Activated T-cell treated with anti-CD3 and anti-CD28 coated beads, Interleukin-2, amount 50 U/mL, for 24 hours (primary cell): ENCODE measurements around the gene LAMA3.

Source experiments
- DNase-seq: peaks from one replicate; pipeline ENCODE4 v3.0.0-alpha.2; 2020
- H3K27ac Mint-ChIP-seq: 2 replicates; pipeline ENCODE4 v1.8.0; 2020; ENCODE audit warnings: mild to moderate bottlenecking, mixed read lengths
- H3K27me3 Mint-ChIP-seq: 2 replicates; pipeline ENCODE4 v1.8.0; 2020; ENCODE audit warnings: mixed read lengths
- H3K36me3 Mint-ChIP-seq: 2 replicates; pipeline ENCODE4 v1.8.0; 2020; ENCODE audit warnings: low read depth, mixed read lengths
- H3K4me1 Mint-ChIP-seq: 2 replicates; pipeline ENCODE4 v1.8.0; 2020; ENCODE audit warnings: low read depth, mixed read lengths
- H3K4me3 Mint-ChIP-seq: 2 replicates; pipeline ENCODE4 v1.8.0; 2020; ENCODE audit warnings: mild to moderate bottlenecking, moderate library complexity, mixed read lengths
- H3K9me3 Mint-ChIP-seq: 2 replicates; pipeline ENCODE4 v1.8.0; 2020; ENCODE audit warnings: mixed read lengths

The LAMA3 gene

GRCh38 chr18:23852236-23853045, 163.2 kb downstream of the LAMA3 start:
- H3K4me1 Mint-ChIP-seq = peaks cover 8% of the 10 kb centered on the region
- no peaks in the 10 kb centered on the region for H3K36me3 Mint-ChIP-seq
- H3K27ac Mint-ChIP-seq = peak overlapping the region; percentile 13
- H3K4me3 Mint-ChIP-seq = no peak overlapping the region
- DNase-seq = no peak
- no peaks in the 10 kb centered on the region for H3K9me3 Mint-ChIP-seq
- H3K27me3 Mint-ChIP-seq = no peaks in the 10 kb centered on the region

- Mint-ChIP-seq H3K4me1 (peaks cover 8% of the 10 kb centered on the region), H3K4me3 (no peak overlapping the region), H3K36me3 (no peaks in the 10 kb centered on the region), H3K27me3 (no peaks in the 10 kb centered on the region), H3K9me3 (no peaks in the 10 kb centered on the region), H3K27ac (no peak overlapping the region)
- no peak for DNase-seq
These were observed 164.4 kb downstream of the LAMA3 start for GRCh38 chr18:23853448-23854195.

GRCh38 chr18:23855721-23856120, 166.5 kb downstream of the LAMA3 start:
- no peak for DNase-seq
- H3K9me3 Mint-ChIP-seq = no peaks in the 10 kb centered on the region
- H3K27ac Mint-ChIP-seq = no peak overlapping the region
- H3K4me3 Mint-ChIP-seq = no peak overlapping the region
- no peaks in the 10 kb centered on the region for H3K27me3 Mint-ChIP-seq
- H3K4me1 Mint-ChIP-seq = peaks cover 11% of the 10 kb centered on the region
- H3K36me3 Mint-ChIP-seq = no peaks in the 10 kb centered on the region

GRCh38 chr18:23856466-23857163, 167.4 kb downstream of the LAMA3 start:
- Mint-ChIP-seq H3K36me3 (no peaks in the 10 kb centered on the region), H3K9me3 (no peaks in the 10 kb centered on the region), H3K4me1 (peaks cover 13% of the 10 kb centered on the region), H3K27me3 (no peaks in the 10 kb centered on the region), H3K4me3 (no peak overlapping the region), H3K27ac (no peak overlapping the region)
- no peak for DNase-seq

GRCh38 chr18:23857164-23857552, 167.9 kb downstream of the LAMA3 start:
- no peak overlapping the region for H3K27ac Mint-ChIP-seq
- no peaks in the 10 kb centered on the region for H3K9me3 Mint-ChIP-seq
- peaks cover 17% of the 10 kb centered on the region for H3K4me1 Mint-ChIP-seq
- no peaks in the 10 kb centered on the region for H3K36me3 Mint-ChIP-seq
- H3K4me3 Mint-ChIP-seq = no peak overlapping the region
- DNase-seq = no peak
- H3K27me3 Mint-ChIP-seq = no peaks in the 10 kb centered on the region

GRCh38 chr18:23857756-23858155, 168.5 kb downstream of the LAMA3 start:
- Mint-ChIP-seq H3K9me3 (no peaks in the 10 kb centered on the region), H3K27me3 (no peaks in the 10 kb centered on the region)

GRCh38 chr18:23859466-23860336, 170.4 kb downstream of the LAMA3 start:
- Mint-ChIP-seq H3K4me1 (peaks cover 26% of the 10 kb centered on the region), H3K27ac (no peak overlapping the region), H3K27me3 (no peaks in the 10 kb centered on the region), H3K4me3 (no peak overlapping the region), H3K9me3 (peaks cover 4% of the 10 kb centered on the region), H3K36me3 (no peaks in the 10 kb centered on the region)
- no peak for DNase-seq

More at GRCh38 chr18:23857756-23858155, 168.5 kb downstream of the LAMA3 start:
- no peak for DNase-seq
- peaks cover 17% of the 10 kb centered on the region for H3K4me1 Mint-ChIP-seq
- H3K36me3 Mint-ChIP-seq = no peaks in the 10 kb centered on the region
- no peak overlapping the region for H3K27ac Mint-ChIP-seq
- H3K4me3 Mint-ChIP-seq = no peak overlapping the region

- Mint-ChIP-seq H3K4me3 (no peak overlapping the region), H3K36me3 (no peaks in the 10 kb centered on the region), H3K4me1 (peaks cover 42% of the 10 kb centered on the region), H3K9me3 (peaks cover 4% of the 10 kb centered on the region), H3K27me3 (no peaks in the 10 kb centered on the region), H3K27ac (no peak overlapping the region)
- no peak for DNase-seq
These were observed 172.1 kb downstream of the LAMA3 start for GRCh38 chr18:23861326-23861725.

- Mint-ChIP-seq H3K4me1 (peaks cover 44% of the 10 kb centered on the region), H3K36me3 (no peaks in the 10 kb centered on the region), H3K27ac (peak overlapping the region; percentile 35), H3K4me3 (no peak overlapping the region), H3K9me3 (peaks cover 4% of the 10 kb centered on the region), H3K27me3 (no peaks in the 10 kb centered on the region)
- no peak for DNase-seq
These were observed 172.7 kb downstream of the LAMA3 start for GRCh38 chr18:23861805-23862470.

- peak overlapping the region; percentile 84 for H3K27ac Mint-ChIP-seq
- no peak for DNase-seq
- no peaks in the 10 kb centered on the region for H3K36me3 Mint-ChIP-seq
- no peak overlapping the region for H3K4me3 Mint-ChIP-seq
- H3K9me3 Mint-ChIP-seq = peaks cover 4% of the 10 kb centered on the region
- H3K27me3 Mint-ChIP-seq = no peaks in the 10 kb centered on the region
- H3K4me1 Mint-ChIP-seq = peaks cover 52% of the 10 kb centered on the region
These were observed 175.4 kb downstream of the LAMA3 start for GRCh38 chr18:23864624-23865023.

GRCh38 chr18:23867006-23867405, 177.8 kb downstream of the LAMA3 start:
- no peak overlapping the region for H3K4me3 Mint-ChIP-seq
- peaks cover 4% of the 10 kb centered on the region for H3K9me3 Mint-ChIP-seq
- peaks cover 57% of the 10 kb centered on the region for H3K4me1 Mint-ChIP-seq
- no peak for DNase-seq
- no peaks in the 10 kb centered on the region for H3K36me3 Mint-ChIP-seq
- no peak overlapping the region for H3K27ac Mint-ChIP-seq
- H3K27me3 Mint-ChIP-seq = no peaks in the 10 kb centered on the region

GRCh38 chr18:23868136-23868785, 179.0 kb downstream of the LAMA3 start:
- Mint-ChIP-seq H3K27ac (no peak overlapping the region), H3K4me3 (no peak overlapping the region), H3K4me1 (peaks cover 60% of the 10 kb centered on the region), H3K27me3 (no peaks in the 10 kb centered on the region), H3K36me3 (no peaks in the 10 kb centered on the region), H3K9me3 (peaks cover 4% of the 10 kb centered on the region)
- DNase-seq = no peak

- no peaks in the 10 kb centered on the region for H3K27me3 Mint-ChIP-seq
- peaks cover 41% of the 10 kb centered on the region for H3K4me1 Mint-ChIP-seq
- H3K27ac Mint-ChIP-seq = peak overlapping the region; percentile 64
- no peaks in the 10 kb centered on the region for H3K9me3 Mint-ChIP-seq
- no peaks in the 10 kb centered on the region for H3K36me3 Mint-ChIP-seq
- no peak for DNase-seq
- no peak overlapping the region for H3K4me3 Mint-ChIP-seq
These were observed 181.6 kb downstream of the LAMA3 start for GRCh38 chr18:23870676-23871380.
